GM06990 (cell line): Measurements from ENCODE around the gene EFHD1.

Experiments
- DNase-seq: peaks from one replicate; pipeline ENCODE4 v3.0.0-alpha.2; 2011; ENCODE audit not compliant: insufficient read length; ENCODE audit errors: extremely low read depth
- H3K27me3 ChIP-seq: replicated peaks from 2 replicates; pipeline ENCODE4 v1.6.0; 2011; ENCODE audit warnings: low read length; ENCODE audit not compliant: control insufficient read depth, insufficient read depth
- H3K36me3 ChIP-seq: 2 replicates; pipeline ENCODE4 v1.5.1; 2011; ENCODE audit warnings: low read length; ENCODE audit not compliant: control insufficient read depth, insufficient read depth
- H3K4me3 ChIP-seq: replicated peaks from 2 replicates; pipeline ENCODE4 v1.5.1; 2011; ENCODE audit warnings: low read depth, mild to moderate bottlenecking, control low read depth, low read length
- CTCF ChIP-seq: IDR thresholded peaks from 2 replicates; pipeline ENCODE4 v1.5.1; 2011; ENCODE audit warnings: low read length, control low read depth, mild to moderate bottlenecking, inconsistent platforms; ENCODE audit not compliant: insufficient read depth, poor library complexity, severe bottlenecking

Gene EFHD1

GRCh38 chr2:232667989-232668583 is 34.7 kb downstream of the EFHD1 start:
- no peak for DNase-seq
- no peak overlapping the region for H3K4me3 ChIP-seq
- H3K27me3 ChIP-seq: no peaks in the 10 kb centered on the region
- no peaks in the 10 kb centered on the region for H3K36me3 ChIP-seq
- no peak for TF ChIP-seq CTCF

- DNase-seq: no peak
- no peak overlapping the region for H3K4me3 ChIP-seq
- H3K36me3 ChIP-seq: no peaks in the 10 kb centered on the region
- no peaks in the 10 kb centered on the region for H3K27me3 ChIP-seq
- TF ChIP-seq CTCF: peak; percentile 43
Observed at GRCh38 chr2:232668805-232669444, 35.5 kb downstream of the EFHD1 start.

- Histone ChIP-seq H3K4me3 (no peak overlapping the region), H3K27me3 (no peaks in the 10 kb centered on the region), H3K36me3 (no peaks in the 10 kb centered on the region)
- no peak for TF ChIP-seq CTCF
- DNase-seq: no peak
Observed at GRCh38 chr2:232672588-232672987, 39.2 kb downstream of the EFHD1 start.

- Histone ChIP-seq H3K4me3 (no peak overlapping the region), H3K27me3 (no peaks in the 10 kb centered on the region), H3K36me3 (no peaks in the 10 kb centered on the region)
- TF ChIP-seq CTCF: no peak
- DNase-seq: no peak
Observed at GRCh38 chr2:232674491-232674890, 41.1 kb downstream of the EFHD1 start.

- DNase-seq: no peak
- Histone ChIP-seq H3K36me3 (no peaks in the 10 kb centered on the region), H3K27me3 (no peaks in the 10 kb centered on the region), H3K4me3 (no peak overlapping the region)
- no peak for TF ChIP-seq CTCF
Observed at GRCh38 chr2:232675381-232675780, 42.0 kb downstream of the EFHD1 start.

GRCh38 chr2:232680006-232680405 is 46.6 kb downstream of the EFHD1 start:
- no peak for TF ChIP-seq CTCF
- no peak overlapping the region for H3K4me3 ChIP-seq
- H3K36me3 ChIP-seq: no peaks in the 10 kb centered on the region

More at GRCh38 chr2:232680006-232680405, 46.6 kb downstream of the EFHD1 start:
- H3K27me3 ChIP-seq: no peaks in the 10 kb centered on the region; the same call in none of the 2 replicates
- no peak for DNase-seq
